Gastroesophageal sphincter (tissue), 3 donors: ENCODE results near the gene ADAMTS2.

Source experiments
- POLR2AphosphoS5 ChIP-seq: sonication (generic); formaldehyde crosslinking; IDR thresholded peaks from one replicate; pipeline ENCODE4 v1.6.1; 2017; ENCODE audit warnings: antibody characterized with exemption
- TF ChIP-seq, protein P1 (sequence below), 4 experiments: fragments of 200-600 bp in 2 of 4; fragments of 450-650 bp in 2 of 4; sonication (generic) in 1 of 4; IDR thresholded peaks; one replicate each; pipeline ENCODE4 v1.5.1; 2017 to 2019; ENCODE audit warnings: antibody characterized with exemption in 4 of 4, mild to moderate bottlenecking in 2 of 4, moderate library complexity in 2 of 4

DNA sequence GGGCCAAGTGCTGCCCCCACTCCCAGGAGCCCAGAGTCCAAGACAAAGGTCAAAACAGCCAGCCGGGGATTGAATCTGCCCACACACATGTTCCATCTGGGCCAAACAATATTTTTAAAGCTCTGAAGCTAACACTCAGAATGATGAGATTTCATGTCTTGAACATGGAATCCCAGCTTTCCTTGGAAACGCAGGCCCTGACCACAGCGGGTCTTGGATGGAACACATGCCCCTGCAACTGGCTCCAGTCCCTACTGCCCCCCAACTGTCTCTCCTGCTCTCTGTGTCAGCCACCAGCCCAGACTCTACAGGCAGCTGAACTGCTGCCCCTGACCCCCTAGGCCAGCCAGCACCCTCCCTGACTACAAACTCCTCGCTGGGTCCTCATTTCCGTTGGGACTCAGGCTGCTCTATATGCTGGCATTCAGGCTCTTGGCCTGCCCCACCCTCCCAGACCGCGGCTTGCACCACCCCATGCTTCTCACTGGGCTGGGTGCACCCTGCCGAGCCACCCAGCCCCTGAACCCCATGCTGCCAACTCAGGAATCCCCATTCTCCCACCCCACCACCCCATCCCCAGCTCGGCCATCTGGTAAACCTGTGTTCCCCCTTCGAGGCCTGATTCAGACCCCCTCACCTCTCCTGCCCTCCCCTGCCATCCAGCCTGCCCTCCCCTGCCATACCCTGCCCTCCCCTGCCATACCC lies 71.7 kb downstream of the ADAMTS2 start:
- TF ChIP-seq, protein P1, sequence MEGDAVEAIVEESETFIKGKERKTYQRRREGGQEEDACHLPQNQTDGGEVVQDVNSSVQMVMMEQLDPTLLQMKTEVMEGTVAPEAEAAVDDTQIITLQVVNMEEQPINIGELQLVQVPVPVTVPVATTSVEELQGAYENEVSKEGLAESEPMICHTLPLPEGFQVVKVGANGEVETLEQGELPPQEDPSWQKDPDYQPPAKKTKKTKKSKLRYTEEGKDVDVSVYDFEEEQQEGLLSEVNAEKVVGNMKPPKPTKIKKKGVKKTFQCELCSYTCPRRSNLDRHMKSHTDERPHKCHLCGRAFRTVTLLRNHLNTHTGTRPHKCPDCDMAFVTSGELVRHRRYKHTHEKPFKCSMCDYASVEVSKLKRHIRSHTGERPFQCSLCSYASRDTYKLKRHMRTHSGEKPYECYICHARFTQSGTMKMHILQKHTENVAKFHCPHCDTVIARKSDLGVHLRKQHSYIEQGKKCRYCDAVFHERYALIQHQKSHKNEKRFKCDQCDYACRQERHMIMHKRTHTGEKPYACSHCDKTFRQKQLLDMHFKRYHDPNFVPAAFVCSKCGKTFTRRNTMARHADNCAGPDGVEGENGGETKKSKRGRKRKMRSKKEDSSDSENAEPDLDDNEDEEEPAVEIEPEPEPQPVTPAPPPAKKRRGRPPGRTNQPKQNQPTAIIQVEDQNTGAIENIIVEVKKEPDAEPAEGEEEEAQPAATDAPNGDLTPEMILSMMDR (IDR thresholded peaks at IDR 0.05), result no peak
- TF ChIP-seq POLR2AphosphoS5, result no peak
